ENCODE data around the gene PCMTD2. TPM values are rescaled to one million over a fixed set of nuclear protein-coding genes. Genes with fewer than 3 reads are reported as not detected.

PCMTD2 gene
- total and polyA plus RNA-seq, 2 of the 13 experiments (the other 11 are each of a cell fraction or from before 2014, with no cell fraction given): 47.0 to 76.9 TPM

- TF ChIP-seq KAT2B (IDR thresholded peaks at IDR 0.05; ENCODE audit: borderline replicate concordance, low read depth, low read length) (no peak), PATZ1 (CRISPR knock-in tag; IDR thresholded peaks at IDR 0.05) (no peak), SRSF4 (IDR thresholded peaks at IDR 0.05; ENCODE audit: low read depth, low read length, poor library complexity, severe bottlenecking) (no peak), EP300 (IDR thresholded peaks at IDR 0.05; ENCODE audit: low read depth in 2 of 2, low read length in 2 of 2) (no peak), EP300 (CRISPR knock-in tag; IDR thresholded peaks at IDR 0.05; ENCODE audit: borderline replicate concordance) (no peak), ZNF569 (CRISPR knock-in tag; IDR thresholded peaks at IDR 0.05; ENCODE audit: borderline replicate concordance) (no peak), ZFP36L2 (CRISPR knock-in tag; IDR thresholded peaks at IDR 0.05) (no peak), ZNF772 (CRISPR knock-in tag; IDR thresholded peaks at IDR 0.05) (no peak), ZNF616 (CRISPR knock-in tag; IDR thresholded peaks at IDR 0.05; ENCODE audit: low read depth) (no peak)
- TF ChIP-seq, protein P1, sequence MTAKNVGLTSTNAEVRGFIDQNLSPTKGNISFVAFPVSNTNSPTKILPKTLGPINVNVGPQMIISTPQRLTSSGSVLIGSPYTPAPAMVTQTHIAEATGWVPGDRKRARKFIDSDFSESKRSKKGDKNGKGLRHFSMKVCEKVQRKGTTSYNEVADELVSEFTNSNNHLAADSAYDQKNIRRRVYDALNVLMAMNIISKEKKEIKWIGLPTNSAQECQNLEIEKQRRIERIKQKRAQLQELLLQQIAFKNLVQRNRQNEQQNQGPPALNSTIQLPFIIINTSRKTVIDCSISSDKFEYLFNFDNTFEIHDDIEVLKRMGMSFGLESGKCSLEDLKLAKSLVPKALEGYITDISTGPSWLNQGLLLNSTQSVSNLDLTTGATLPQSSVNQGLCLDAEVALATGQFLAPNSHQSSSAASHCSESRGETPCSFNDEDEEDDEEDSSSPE (CRISPR knock-in tag; IDR thresholded peaks at IDR 0.05): no peak
- TF ChIP-seq, protein P2, sequence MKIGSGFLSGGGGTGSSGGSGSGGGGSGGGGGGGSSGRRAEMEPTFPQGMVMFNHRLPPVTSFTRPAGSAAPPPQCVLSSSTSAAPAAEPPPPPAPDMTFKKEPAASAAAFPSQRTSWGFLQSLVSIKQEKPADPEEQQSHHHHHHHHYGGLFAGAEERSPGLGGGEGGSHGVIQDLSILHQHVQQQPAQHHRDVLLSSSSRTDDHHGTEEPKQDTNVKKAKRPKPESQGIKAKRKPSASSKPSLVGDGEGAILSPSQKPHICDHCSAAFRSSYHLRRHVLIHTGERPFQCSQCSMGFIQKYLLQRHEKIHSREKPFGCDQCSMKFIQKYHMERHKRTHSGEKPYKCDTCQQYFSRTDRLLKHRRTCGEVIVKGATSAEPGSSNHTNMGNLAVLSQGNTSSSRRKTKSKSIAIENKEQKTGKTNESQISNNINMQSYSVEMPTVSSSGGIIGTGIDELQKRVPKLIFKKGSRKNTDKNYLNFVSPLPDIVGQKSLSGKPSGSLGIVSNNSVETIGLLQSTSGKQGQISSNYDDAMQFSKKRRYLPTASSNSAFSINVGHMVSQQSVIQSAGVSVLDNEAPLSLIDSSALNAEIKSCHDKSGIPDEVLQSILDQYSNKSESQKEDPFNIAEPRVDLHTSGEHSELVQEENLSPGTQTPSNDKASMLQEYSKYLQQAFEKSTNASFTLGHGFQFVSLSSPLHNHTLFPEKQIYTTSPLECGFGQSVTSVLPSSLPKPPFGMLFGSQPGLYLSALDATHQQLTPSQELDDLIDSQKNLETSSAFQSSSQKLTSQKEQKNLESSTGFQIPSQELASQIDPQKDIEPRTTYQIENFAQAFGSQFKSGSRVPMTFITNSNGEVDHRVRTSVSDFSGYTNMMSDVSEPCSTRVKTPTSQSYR (CRISPR knock-in tag; IDR thresholded peaks at IDR 0.05; ENCODE audit: borderline replicate concordance): no peak
- Histone ChIP-seq H3K4me2 (ENCODE audit: low read depth, low read length) (no peak overlapping the region), H3K27ac (ENCODE audit: extremely low read length, insufficient read depth, low read length) (no peak overlapping the region), H3K4me3 (replicated peaks in 1 of 3; ENCODE audit: insufficient read depth in 1 of 3, low read depth in 2 of 3, low read length in 3 of 3) (no peak overlapping the region), H4K20me1 (ENCODE audit: insufficient read depth, low read length) (no peaks in the 10 kb centered on the region), H3K9ac (ENCODE audit: insufficient read depth, low read depth, low read length) (no peak overlapping the region), H3K27me3 (ENCODE audit: control insufficient read depth in 1 of 2, insufficient read depth in 2 of 2, low read length in 2 of 2) (no peaks in the 10 kb centered on the region), H3K9me3 (ENCODE audit: low read length) (no peaks in the 10 kb centered on the region), H2AFZ (ENCODE audit: low read length) (no peak overlapping the region), H3K79me2 (ENCODE audit: insufficient read depth, low read length) (peaks cover 3% of the 10 kb centered on the region), H3K36me3 (replicated peaks in 1 of 2; ENCODE audit: control insufficient read depth in 1 of 2, insufficient read depth in 2 of 2, low read length in 2 of 2) (peaks cover 31 to 67% of the 10 kb centered on the region in 2 experiments), H3K4me1 (ENCODE audit: insufficient read depth, low read length) (0 out of 2 replicates have a peak, but pooled peaks cover 6% of the 10 kb centered on the region)
- no peak for DNase-seq (ENCODE audit: low spot score)
- ChIA-PET CTCF (ENCODE audit: low intra/inter-chr PET ratio, low total read pairs) (no interaction called here), POLR2A (no interaction called here)
- no TSS peak for BruUV-seq (replicated peaks)
- intact Hi-C loops (cut with micrococcal nuclease; ENCODE audit: unreplicated experiment) (no loop called here), in situ Hi-C loops (cut with HindIII; ENCODE audit: extremely low pct_ligation_motif_present, low pct_unique_long_range_greater_than_20kb) (no loop called here)
- FAIRE-seq: no peak
- WGBS (ENCODE audit: low lambda C conversion rate): 97% methylated on average over 5 of the region's 5 CpGs
- no peak for ATAC-seq
Measured at GRCh38 chr20:64265201-64265600, 9.7 kb downstream of the PCMTD2 start.
